ENCODE data around the gene CLOCK.

CLOCK gene

DNA sequence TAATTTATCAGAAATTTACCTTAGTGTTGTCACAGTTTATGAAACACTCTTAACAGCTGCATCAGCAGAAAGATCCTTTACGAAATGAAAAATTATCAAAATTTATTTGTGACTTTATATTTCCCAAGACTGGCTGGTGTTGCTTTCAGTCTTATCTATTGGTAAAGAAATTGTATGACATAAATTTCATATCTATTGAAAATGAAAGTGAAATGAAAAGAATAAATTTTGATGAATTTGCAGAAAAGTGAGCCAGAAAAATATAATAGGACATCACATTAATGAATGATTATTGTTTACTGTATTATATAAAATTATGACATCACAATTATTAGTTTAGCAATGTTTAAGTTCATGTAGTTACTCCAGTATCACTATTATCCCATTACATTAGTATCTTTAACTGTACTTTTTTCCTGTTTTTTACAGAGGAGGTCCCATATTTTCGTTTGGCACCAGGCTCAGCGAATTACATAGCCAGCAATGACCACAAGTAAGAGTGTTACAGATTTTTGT, 164.2 kb downstream of the CLOCK start:
- Histone ChIP-seq H3K9me3 (ENCODE audit: control insufficient read depth, low read length) (no peaks in the 10 kb centered on the region), H3K36me3 (ENCODE audit: control insufficient read depth, insufficient read depth, low read length) (no peaks in the 10 kb centered on the region), H3K27ac (ENCODE audit: low read depth, low read length, severe bottlenecking) (no peak overlapping the region), H3K4me1 (ENCODE audit: control insufficient read depth, insufficient read depth, low read length, poor library complexity, severe bottlenecking) (peaks cover 21% of the 10 kb centered on the region), H3K4me3 (ENCODE audit: extremely low read depth, insufficient read depth, low read length, poor library complexity, severe bottlenecking) (no peak overlapping the region)
- WGBS, 2 experiments (ENCODE audit: insufficient coverage in 2 of 2): 83% methylated on average over 2 of the region's 3 CpGs; no CpG with 5 or more reads in 1 of the 2 experiments

DNA sequence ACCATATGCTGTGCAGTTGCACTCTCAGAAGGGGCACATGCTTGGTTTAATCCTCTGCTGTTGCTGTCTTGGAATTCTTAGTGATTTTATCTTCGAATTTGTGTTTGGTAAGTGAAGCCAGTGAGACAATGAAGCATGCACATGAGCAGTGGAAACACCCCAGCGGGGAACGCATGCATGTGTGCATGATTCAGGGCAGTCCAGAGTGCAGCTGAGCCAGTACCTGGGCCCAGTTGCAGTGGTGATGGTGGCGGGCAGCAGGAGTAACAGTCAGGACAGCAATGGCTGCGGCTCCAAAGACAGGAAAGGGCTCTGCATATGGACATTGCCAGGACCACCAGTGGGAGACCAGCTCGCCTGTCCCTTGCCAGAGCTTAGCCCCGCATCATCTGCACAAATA, 165.2 kb downstream of the CLOCK start:
- 80 to 96% methylated on average over 5 of the region's 7 CpGs for WGBS, 2 experiments (ENCODE audit: insufficient coverage in 2 of 2)
- H3K36me3 ChIP-seq (ENCODE audit: control insufficient read depth, insufficient read depth, low read length): no peaks in the 10 kb centered on the region

DNA sequence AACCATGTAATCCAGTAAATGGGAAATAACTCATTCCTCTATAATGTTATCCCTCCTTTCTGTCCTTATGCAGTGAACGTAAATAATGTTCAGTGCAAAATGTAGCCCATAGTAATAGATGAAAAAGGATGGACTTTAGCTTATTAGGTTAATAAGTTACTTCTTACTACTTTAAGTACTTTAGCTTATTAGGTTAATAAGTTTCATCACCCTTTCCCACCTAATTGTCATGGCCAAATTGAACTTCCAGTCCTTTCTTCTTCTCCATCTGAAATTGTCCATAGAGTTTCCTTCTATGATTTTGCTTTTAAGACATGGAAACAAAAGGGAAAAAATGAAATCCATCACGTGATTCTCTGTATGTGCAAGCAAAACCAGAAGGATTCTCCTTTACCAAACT, 166.1 kb downstream of the CLOCK start:
- no peaks in the 10 kb centered on the region for H3K36me3 ChIP-seq (ENCODE audit: control insufficient read depth, insufficient read depth, low read length)
- no peak overlapping the region for H3K4me3 ChIP-seq (ENCODE audit: extremely low read depth, insufficient read depth, low read length, poor library complexity, severe bottlenecking)
- no peak overlapping the region for H3K27ac ChIP-seq (ENCODE audit: low read depth, low read length, severe bottlenecking)
- 90 to 100% methylated on average over 1 of the region's 2 CpGs for WGBS, 2 experiments (ENCODE audit: insufficient coverage in 2 of 2)
- H3K4me1 ChIP-seq (ENCODE audit: control insufficient read depth, insufficient read depth, low read length, poor library complexity, severe bottlenecking): peaks cover 8% of the 10 kb centered on the region
- no peaks in the 10 kb centered on the region for H3K9me3 ChIP-seq (ENCODE audit: control insufficient read depth, low read length)

More for the DNA sequence above, 165.2 kb downstream of the CLOCK start:
- no peak overlapping the region for H3K27ac ChIP-seq (ENCODE audit: low read depth, low read length, severe bottlenecking)
- H3K4me3 ChIP-seq (ENCODE audit: extremely low read depth, insufficient read depth, low read length, poor library complexity, severe bottlenecking): no peak overlapping the region
- peaks cover 16% of the 10 kb centered on the region for H3K4me1 ChIP-seq (ENCODE audit: control insufficient read depth, insufficient read depth, low read length, poor library complexity, severe bottlenecking)
- no peaks in the 10 kb centered on the region for H3K9me3 ChIP-seq (ENCODE audit: control insufficient read depth, low read length)

DNA sequence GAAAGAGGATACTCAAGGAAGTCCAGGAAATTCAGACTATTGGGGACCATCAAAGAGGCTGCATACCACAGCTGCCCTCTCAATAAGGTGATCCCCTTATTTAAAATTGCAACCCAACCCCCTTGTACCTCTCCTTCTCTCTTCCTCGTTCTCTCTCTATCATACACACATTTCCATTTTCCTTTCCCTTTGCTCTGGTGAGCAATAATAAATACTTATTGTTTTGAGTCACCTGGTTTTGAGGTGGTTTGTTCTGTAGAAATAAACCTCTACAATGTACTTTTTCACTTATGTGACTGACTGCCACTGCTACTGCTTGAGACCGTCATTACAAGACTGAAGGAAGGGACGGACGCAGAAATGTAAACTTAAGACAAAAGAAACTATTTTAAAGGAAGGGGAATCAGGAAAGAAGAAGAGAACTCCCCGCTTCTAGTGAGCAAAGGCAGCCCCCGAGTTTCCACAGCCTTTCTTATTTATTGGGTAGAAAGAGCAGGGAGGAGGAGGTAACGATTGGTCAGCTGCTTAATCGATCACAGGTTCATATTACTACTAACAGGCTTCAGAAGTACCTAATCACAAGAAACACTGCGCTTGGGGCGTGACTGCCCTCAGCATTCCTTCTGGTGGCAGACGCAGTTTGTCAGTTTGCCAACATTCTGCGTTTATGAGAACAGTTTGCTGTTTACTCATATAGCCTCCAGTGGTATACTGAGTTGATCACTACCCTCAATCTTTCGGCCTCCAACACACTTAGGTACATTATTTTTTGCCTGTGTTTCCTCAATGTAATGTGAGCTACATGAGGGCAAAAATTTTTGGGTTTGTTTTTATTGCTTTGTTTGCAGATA, 167.9 kb downstream of the CLOCK start:
- Histone ChIP-seq H3K9me3 (ENCODE audit: control insufficient read depth, low read length) (no peaks in the 10 kb centered on the region), H3K36me3 (ENCODE audit: control insufficient read depth, insufficient read depth, low read length) (no peaks in the 10 kb centered on the region), H3K4me3 (ENCODE audit: extremely low read depth, insufficient read depth, low read length, poor library complexity, severe bottlenecking) (no peak overlapping the region), H3K4me1 (ENCODE audit: control insufficient read depth, insufficient read depth, low read length, poor library complexity, severe bottlenecking) (no peaks in the 10 kb centered on the region), H3K27ac (ENCODE audit: low read depth, low read length, severe bottlenecking) (no peak overlapping the region)
- WGBS, 2 experiments (ENCODE audit: insufficient coverage in 2 of 2): 86 to 90% methylated on average over 7 to 8 of the region's 13 CpGs

Data from mesodermal cell (in vitro differentiated cells).